Caco-2 (cell line): ENCODE results near the gene ZNF311. TPM values are rescaled to one million over a fixed set of nuclear protein-coding genes. Genes with fewer than 3 reads are reported as not detected.
"Not testable (repeated sequence)": the region's sequence is repeated elsewhere in the genome, so short reads cannot be mapped to it uniquely, and the experiment has no call there.

Experiments
- BruUV-seq: library from RNA; stranded (reverse); fragments of 400-500 nt; replicated peaks from 2 replicates; lab custom pipeline; 2021; lab: Mats Ljungman, UMichigan
- CTCF ChIA-PET: fragments of 300-600 bp; sonication (Branson Sonifier 250); formaldehyde crosslinking; loops from one replicate; lab custom pipeline; 2022; ENCODE audit warnings: antibody characterized with exemption; lab: Charles Lee
- POLR2A ChIA-PET: fragments of 300-600 bp; sonication (Branson Sonifier 250); formaldehyde crosslinking; loops from one replicate; lab custom pipeline; 2022; ENCODE audit warnings: antibody characterized with exemption; lab: Charles Lee
- DNase-seq, 2 experiments: peaks; one replicate each; pipeline versions ENCODE4 v3.0.0 to v3.0.0-alpha.2; 2020 to 2022
- H3K27me3 ChIP-seq: replicated peaks from 2 replicates; pipeline ENCODE4 v1.6.0; 2011; ENCODE audit warnings: low read length; ENCODE audit not compliant: control insufficient read depth, insufficient read depth
- H3K36me3 ChIP-seq: 2 replicates; pipeline ENCODE4 v1.5.1; 2011; ENCODE audit warnings: low read length; ENCODE audit not compliant: control insufficient read depth, insufficient read depth
- H3K4me1 ChIP-seq: fragments of 250-450 bp; sonication (Bioruptor Pico); 2 replicates; pipeline ENCODE4 v1.5.1; 2020; ENCODE audit warnings: mild to moderate bottlenecking
- H3K4me3 ChIP-seq: 2 replicates; pipeline ENCODE4 v1.5.1; 2011; ENCODE audit warnings: low read depth, mild to moderate bottlenecking, control low read depth, low read length
- H3K9me3 ChIP-seq: fragments of 250-450 bp; sonication (Bioruptor Pico); 2 replicates; pipeline ENCODE4 v1.5.1; 2020; ENCODE audit warnings: mild to moderate bottlenecking, moderate library complexity
- H3K27ac Mint-ChIP-seq: one replicate; pipeline ENCODE4 v1.8.0; 2022; ENCODE audit warnings: mixed read lengths; ENCODE audit not compliant: unreplicated experiment
- H3K27me3 Mint-ChIP-seq: one replicate; pipeline ENCODE4 v1.8.0; 2022; ENCODE audit warnings: mixed read lengths; ENCODE audit not compliant: insufficient read depth, unreplicated experiment
- H3K36me3 Mint-ChIP-seq: one replicate; pipeline ENCODE4 v1.8.0; 2022; ENCODE audit warnings: mild to moderate bottlenecking, mixed read lengths; ENCODE audit not compliant: insufficient read depth, unreplicated experiment
- H3K4me1 Mint-ChIP-seq: one replicate; pipeline ENCODE4 v1.8.0; 2022; ENCODE audit warnings: low read depth, mixed read lengths; ENCODE audit not compliant: unreplicated experiment
- H3K4me3 Mint-ChIP-seq: one replicate; pipeline ENCODE4 v1.8.0; 2022; ENCODE audit warnings: mild to moderate bottlenecking, moderate library complexity, mixed read lengths; ENCODE audit not compliant: unreplicated experiment
- H3K9me3 Mint-ChIP-seq: one replicate; pipeline ENCODE4 v1.8.0; 2022; ENCODE audit warnings: mixed read lengths; ENCODE audit not compliant: unreplicated experiment
- CTCF ChIP-seq, 2 experiments: fragments of 200-600 bp in 1 of 2; IDR thresholded peaks; 1 replicate in 1 of 2; 2 replicates in 1 of 2; pipeline versions ENCODE4 v1.5.1 to v1.8.0; 2011 to 2022; ENCODE audit warnings: antibody characterized with exemption in 1 of 2, control low read depth in 1 of 2, inconsistent platforms in 1 of 2, low read depth in 1 of 2, low read length in 1 of 2, mild to moderate bottlenecking in 1 of 2, moderate library complexity in 1 of 2; ENCODE audit not compliant: insufficient read depth in 1 of 2, severe bottlenecking in 1 of 2, unreplicated experiment in 1 of 2
- intact Hi-C: fragments of 100-400 bp; cut with micrococcal nuclease; formaldehyde crosslinking; loops from one replicate; pipeline ENCODE4 v1.10.0; 2022; ENCODE audit not compliant: unreplicated experiment
- total RNA-seq: library from RNA; stranded (reverse); gene quantifications from 2 replicates; pipeline ENCODE4 v1.2.3, GENCODE V29; 2022

The ZNF311 gene
- total RNA-seq, 1 experiment from 2014 or later, result 2.9 TPM

GRCh38 chr6:28968476-28968875 lies 36.6 kb downstream of the ZNF311 start:
- Histone ChIP-seq H3K9me3 (peaks cover 4% of the 10 kb centered on the region; the same call in 1 of the 2 replicates), H3K36me3 (no peaks in the 10 kb centered on the region), H3K4me1 (no peaks in the 10 kb centered on the region), H3K4me3 (no peak overlapping the region), H3K27me3 (no peaks in the 10 kb centered on the region)
- no peaks in the 10 kb centered on the region for H3K36me3 Mint-ChIP-seq
- TF ChIP-seq CTCF (IDR thresholded peaks at IDR 0.05; ENCODE audit: insufficient read depth in 1 of 2, low read depth in 1 of 2, low read length in 1 of 2, severe bottlenecking in 1 of 2, unreplicated experiment in 1 of 2), result no peak
- H3K4me3 Mint-ChIP-seq, result no peak overlapping the region
- intact Hi-C loops, result no loop called here
- H3K4me1 Mint-ChIP-seq, result no peaks in the 10 kb centered on the region
- no peak for DNase-seq
- H3K27ac Mint-ChIP-seq, result no peak overlapping the region
- ChIA-PET CTCF (no interaction called here), POLR2A (no interaction called here)
- peaks cover 5% of the 10 kb centered on the region for H3K27me3 Mint-ChIP-seq
- peaks cover 34% of the 10 kb centered on the region for H3K9me3 Mint-ChIP-seq
- no TSS peak for BruUV-seq

GRCh38 chr6:28965706-28966105 lies 39.4 kb downstream of the ZNF311 start:
- peaks cover 5% of the 10 kb centered on the region for H3K27me3 Mint-ChIP-seq
- intact Hi-C loops, result no loop called here
- POLR2A ChIA-PET, result no interaction called here
- BruUV-seq, result no TSS peak
- H3K4me3 Mint-ChIP-seq, result no peak overlapping the region
- H3K36me3 ChIP-seq, result no peaks in the 10 kb centered on the region
- no peaks in the 10 kb centered on the region for H3K4me1 ChIP-seq
- peaks cover 4% of the 10 kb centered on the region; the same call in 1 of the 2 replicates for H3K9me3 ChIP-seq
- no peaks in the 10 kb centered on the region for H3K27me3 ChIP-seq
- no peak for TF ChIP-seq CTCF (IDR thresholded peaks at IDR 0.05; ENCODE audit: insufficient read depth in 1 of 2, low read depth in 1 of 2, low read length in 1 of 2, severe bottlenecking in 1 of 2, unreplicated experiment in 1 of 2)
- H3K36me3 Mint-ChIP-seq, result peaks cover 5% of the 10 kb centered on the region
- no peak overlapping the region for H3K27ac Mint-ChIP-seq
- no peak for DNase-seq
- no peak overlapping the region for H3K4me3 ChIP-seq
- no peaks in the 10 kb centered on the region for H3K4me1 Mint-ChIP-seq
- H3K9me3 Mint-ChIP-seq, result peaks cover 34% of the 10 kb centered on the region
- CTCF ChIA-PET, result no interaction called here

GRCh38 chr6:28960846-28961500 lies 44.1 kb downstream of the ZNF311 start:
- ChIA-PET POLR2A (no interaction called here), CTCF (no interaction called here)
- H3K36me3 Mint-ChIP-seq, result peaks cover 5% of the 10 kb centered on the region
- H3K4me1 Mint-ChIP-seq, result peaks cover 4% of the 10 kb centered on the region
- H3K27me3 Mint-ChIP-seq, result peaks cover 5% of the 10 kb centered on the region
- H3K27me3 ChIP-seq, result no peaks in the 10 kb centered on the region
- BruUV-seq, result no TSS peak
- intact Hi-C loops, result no loop called here
- no peak for TF ChIP-seq CTCF (IDR thresholded peaks at IDR 0.05; ENCODE audit: insufficient read depth in 1 of 2, low read depth in 1 of 2, low read length in 1 of 2, severe bottlenecking in 1 of 2, unreplicated experiment in 1 of 2)
- H3K4me3 ChIP-seq, result no peak overlapping the region
- H3K4me3 Mint-ChIP-seq, result no peak overlapping the region
- H3K9me3 ChIP-seq, result no peaks in the 10 kb centered on the region
- H3K9me3 Mint-ChIP-seq, result peaks cover 11% of the 10 kb centered on the region
- no peak overlapping the region for H3K27ac Mint-ChIP-seq
- no peaks in the 10 kb centered on the region for H3K4me1 ChIP-seq
- DNase-seq, result no peak
- no peaks in the 10 kb centered on the region for H3K36me3 ChIP-seq

- H3K4me3 ChIP-seq, H3K9me3 Mint-ChIP-seq, H3K27me3 ChIP-seq, H3K4me1 ChIP-seq, H3K4me3 Mint-ChIP-seq, H3K27me3 Mint-ChIP-seq, H3K27ac Mint-ChIP-seq, CTCF ChIA-PET, H3K36me3 ChIP-seq, H3K9me3 ChIP-seq, H3K4me1 Mint-ChIP-seq, BruUV-seq, DNase-seq, intact Hi-C loops: not testable (repeated sequence)
- POLR2A ChIA-PET, result interaction anchor here (0.6 kb wide), 1 partner anchor 66 kb away, joined by 7 read pairs; no protein-coding TSS in a partner anchor
- peaks cover 10% of the 10 kb centered on the region for H3K36me3 Mint-ChIP-seq
These were observed 46.4 kb downstream of the ZNF311 start for GRCh38 chr6:28958561-28959243.
